ENCODE data around the gene USP13.

The USP13 gene

DNA sequence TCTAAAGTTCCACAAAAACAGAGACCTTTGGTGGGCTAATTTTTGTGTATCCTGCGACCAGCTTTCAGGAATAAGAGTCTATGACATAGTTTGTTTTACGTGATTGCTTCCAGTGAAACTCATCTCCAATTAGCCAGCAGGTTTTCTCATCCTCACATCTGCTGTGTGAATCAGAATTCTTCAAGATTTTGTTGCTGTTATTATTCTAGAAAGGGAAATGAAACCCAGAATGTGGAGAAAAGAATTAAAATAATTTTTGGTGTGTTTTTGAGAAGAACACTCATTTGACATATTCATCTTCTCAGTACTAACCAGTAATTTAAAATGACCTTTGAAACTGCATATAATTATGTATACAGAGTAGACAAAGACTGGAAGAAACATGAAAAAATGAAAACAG, 175.9 kb downstream of the USP13 start:
- TF ChIP-seq, protein P1, sequence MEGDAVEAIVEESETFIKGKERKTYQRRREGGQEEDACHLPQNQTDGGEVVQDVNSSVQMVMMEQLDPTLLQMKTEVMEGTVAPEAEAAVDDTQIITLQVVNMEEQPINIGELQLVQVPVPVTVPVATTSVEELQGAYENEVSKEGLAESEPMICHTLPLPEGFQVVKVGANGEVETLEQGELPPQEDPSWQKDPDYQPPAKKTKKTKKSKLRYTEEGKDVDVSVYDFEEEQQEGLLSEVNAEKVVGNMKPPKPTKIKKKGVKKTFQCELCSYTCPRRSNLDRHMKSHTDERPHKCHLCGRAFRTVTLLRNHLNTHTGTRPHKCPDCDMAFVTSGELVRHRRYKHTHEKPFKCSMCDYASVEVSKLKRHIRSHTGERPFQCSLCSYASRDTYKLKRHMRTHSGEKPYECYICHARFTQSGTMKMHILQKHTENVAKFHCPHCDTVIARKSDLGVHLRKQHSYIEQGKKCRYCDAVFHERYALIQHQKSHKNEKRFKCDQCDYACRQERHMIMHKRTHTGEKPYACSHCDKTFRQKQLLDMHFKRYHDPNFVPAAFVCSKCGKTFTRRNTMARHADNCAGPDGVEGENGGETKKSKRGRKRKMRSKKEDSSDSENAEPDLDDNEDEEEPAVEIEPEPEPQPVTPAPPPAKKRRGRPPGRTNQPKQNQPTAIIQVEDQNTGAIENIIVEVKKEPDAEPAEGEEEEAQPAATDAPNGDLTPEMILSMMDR (conservative IDR thresholded peaks at IDR 0.05; ENCODE audit: control insufficient read depth, insufficient read depth, low read depth, low read length), result no peak
- DNase-seq (ENCODE audit: low read depth), result no peak
- no peak overlapping the region for H3K4me3 ChIP-seq (ENCODE audit: control insufficient read depth, low read depth, low read length)

DNA sequence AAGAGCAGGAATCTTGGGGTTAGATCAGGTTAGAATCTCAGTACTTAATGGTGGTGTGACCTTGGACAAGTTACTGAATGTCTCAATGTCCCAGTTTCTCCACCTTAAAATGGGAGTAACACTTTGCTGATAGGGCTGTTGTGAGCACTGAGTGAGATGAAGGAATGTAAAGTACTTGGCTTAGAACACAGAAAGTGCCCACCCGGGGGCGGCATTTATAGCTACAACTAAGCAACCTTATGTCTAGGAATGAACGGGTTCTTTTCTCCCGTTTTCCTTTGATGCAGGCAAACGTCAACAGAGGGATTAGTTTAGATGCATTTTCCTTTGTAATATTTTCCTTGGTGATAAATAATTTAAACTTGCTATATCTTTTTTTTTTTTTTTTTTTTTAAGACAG, 176.6 kb downstream of the USP13 start:
- TF ChIP-seq, protein P1 (conservative IDR thresholded peaks at IDR 0.05; ENCODE audit: control insufficient read depth, insufficient read depth, low read depth, low read length), result no peak
- no peak overlapping the region for H3K4me3 ChIP-seq (ENCODE audit: control insufficient read depth, low read depth, low read length)
- no peak for DNase-seq (ENCODE audit: low read depth)

DNA sequence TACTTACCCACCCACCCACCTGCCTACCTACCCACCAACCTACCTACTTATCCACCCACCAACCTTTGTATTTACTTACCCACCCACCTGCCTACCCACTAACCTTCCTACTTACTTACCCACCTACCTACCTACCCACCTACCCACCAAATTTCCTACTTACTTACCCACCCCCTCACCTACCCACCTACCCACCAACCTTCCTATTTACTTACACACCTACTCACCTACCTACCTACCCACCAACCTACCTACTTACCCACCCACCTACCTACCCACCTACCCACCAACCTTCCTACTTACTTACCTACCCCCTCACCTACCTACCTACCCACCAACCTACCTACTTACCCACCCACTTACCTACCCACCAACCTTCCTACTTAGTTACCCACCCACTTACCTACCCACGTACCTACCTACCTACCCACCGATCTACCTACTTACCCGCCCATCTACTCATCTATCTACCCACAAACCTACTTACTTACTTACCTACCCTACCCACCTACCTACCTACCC, 179.6 kb downstream of the USP13 start:
- H3K4me3 ChIP-seq (ENCODE audit: control insufficient read depth, low read depth, low read length), result no peak overlapping the region
- TF ChIP-seq, protein P1 (conservative IDR thresholded peaks at IDR 0.05; ENCODE audit: control insufficient read depth, insufficient read depth, low read depth, low read length), result no peak
- DNase-seq (ENCODE audit: low read depth), result no peak

DNA sequence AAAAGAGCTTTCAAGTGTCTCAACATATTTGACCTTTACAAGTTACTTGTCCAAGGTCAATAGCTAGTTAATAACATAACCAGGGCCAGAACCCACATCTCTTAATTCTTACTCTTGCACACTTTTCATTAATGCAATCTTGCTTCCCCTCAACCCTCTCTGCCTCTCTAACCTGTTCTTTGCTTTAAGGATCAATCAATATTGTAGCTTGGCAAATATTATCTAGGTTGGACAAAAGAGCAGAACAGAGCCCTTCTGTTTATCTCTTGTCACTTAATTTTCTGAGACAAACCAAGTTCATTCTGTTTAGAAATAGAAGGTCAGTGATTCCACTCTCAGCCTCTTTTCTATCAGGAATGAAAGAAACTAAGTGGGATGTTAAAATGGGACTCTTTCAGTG, 180.5 kb downstream of the USP13 start:
- H3K4me3 ChIP-seq (ENCODE audit: control insufficient read depth, low read depth, low read length), result no peak overlapping the region
- TF ChIP-seq, protein P1 (conservative IDR thresholded peaks at IDR 0.05; ENCODE audit: control insufficient read depth, insufficient read depth, low read depth, low read length), result no peak
- no peak for DNase-seq (ENCODE audit: low read depth)

DNA sequence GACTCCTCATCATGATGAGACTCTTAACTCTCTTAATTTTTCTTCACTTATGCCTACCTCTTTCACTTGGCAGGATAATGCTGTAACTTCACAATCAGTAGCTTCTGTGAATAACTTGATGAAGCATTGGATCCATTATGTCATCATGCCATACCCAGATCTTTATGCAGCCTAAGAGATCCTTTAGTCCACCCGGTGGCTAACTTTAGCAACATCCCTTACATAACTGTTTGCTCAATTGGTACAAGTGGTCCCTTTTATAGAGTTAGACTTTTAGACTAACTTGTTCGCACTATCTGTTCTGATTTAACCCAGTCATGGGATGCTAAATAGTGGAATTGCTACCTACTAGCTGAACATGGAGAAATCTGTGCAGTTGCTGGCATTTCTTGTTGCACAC, 184.5 kb downstream of the USP13 start:
- TF ChIP-seq, protein P1 (conservative IDR thresholded peaks at IDR 0.05; ENCODE audit: control insufficient read depth, insufficient read depth, low read depth, low read length), result peak; percentile 5
- H3K4me3 ChIP-seq (ENCODE audit: control insufficient read depth, low read depth, low read length), result no peak overlapping the region
- peak; percentile 25 for DNase-seq (ENCODE audit: low read depth)

Data from fibroblast of mammary gland (primary cell).